T-helper 1 cell (primary cell): ENCODE data around the gene TXLNB.
A peak's percentile ranks its signal among the peaks of the same experiment; 100 is the strongest.
"Not testable (repeated sequence)": the region's sequence is repeated elsewhere in the genome, so short reads cannot be mapped to it uniquely, and the experiment has no call there.

Source experiments
- DNase-seq, 5 donors: peaks; one replicate each; pipeline ENCODE4 v3.0.0-alpha.2; 2012 to 2020

TXLNB gene

DNA sequence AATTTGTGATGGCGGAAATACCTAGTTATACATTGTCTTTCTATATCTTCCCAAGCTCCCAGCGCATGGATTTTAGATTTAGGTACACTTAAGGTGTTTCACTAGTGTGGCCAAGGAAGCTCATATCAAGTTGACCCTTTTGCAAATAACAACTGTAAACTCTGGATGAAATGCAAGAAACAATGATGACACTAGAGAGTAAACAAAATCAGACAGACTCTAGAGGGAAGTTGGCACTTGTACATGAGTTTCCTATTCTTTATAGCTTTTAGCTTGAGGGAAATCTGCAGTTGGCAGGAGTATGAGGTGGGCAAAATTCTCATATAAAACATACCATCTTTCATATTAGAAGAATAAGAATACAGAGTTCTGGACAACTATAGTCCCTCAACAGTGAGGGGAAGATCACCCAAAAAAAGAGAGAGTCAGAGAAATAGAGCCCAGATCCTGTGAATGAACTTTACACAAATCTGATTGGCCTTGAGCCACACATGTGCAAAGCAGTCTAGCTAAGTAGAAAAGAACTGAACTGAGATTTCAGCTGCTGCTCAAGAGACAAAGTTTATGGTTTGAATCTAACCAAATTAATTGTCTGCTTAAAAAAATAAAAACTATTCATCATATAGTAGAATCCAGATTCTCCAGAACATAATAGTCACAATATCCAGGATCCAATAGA is 26.1 kb downstream of the TXLNB start:
- no peak for DNase-seq

GRCh38 chr6:139262519-139263300 is 29.1 kb downstream of the TXLNB start:
- DNase-seq, result peak in 2 of 5 donors; percentile 5 to 76

GRCh38 chr6:139257821-139258398 is 33.9 kb downstream of the TXLNB start:
- DNase-seq, result peak in 1 of 5 donors; percentile 66

DNA sequence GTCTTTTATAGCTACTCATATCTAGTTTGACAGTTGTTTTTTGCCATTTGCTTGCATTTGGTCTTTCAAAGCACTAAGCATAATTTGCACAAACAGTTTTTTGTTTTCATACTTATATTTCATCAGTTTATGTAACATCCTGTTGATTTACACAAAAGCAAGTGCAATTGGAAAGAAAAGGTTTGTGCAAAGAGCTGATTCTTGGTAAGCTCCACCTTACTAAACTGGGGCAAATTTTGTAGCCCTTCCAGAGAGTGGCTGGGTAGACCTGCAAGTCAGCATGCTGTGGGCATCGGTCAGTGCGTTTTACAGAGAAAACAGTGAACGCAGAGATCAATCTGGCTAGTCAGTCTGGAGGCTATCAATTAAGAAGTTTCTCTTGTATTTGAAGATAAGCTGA is 34.5 kb downstream of the TXLNB start:
- peak in 1 of 5 donors; percentile 75 for DNase-seq

DNA sequence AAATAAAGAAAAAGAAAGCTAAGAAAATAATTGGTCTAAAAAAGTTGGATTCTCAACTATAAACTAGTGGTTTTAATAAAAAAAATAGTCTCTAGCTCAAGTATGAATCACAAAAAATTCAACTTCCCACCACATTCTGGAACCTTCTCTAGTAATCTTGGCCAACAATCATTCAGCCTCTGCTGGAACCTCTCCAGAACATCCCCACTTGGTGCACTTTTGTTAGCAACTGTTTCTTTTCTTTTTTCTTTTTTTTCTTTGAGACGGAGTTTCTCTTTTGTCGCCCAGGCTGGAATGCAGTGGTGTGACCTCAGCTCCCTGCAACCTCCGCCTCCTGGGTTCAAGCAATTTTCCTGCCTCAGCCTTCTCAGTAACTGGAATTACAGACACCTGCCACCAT is 35.7 kb downstream of the TXLNB start:
- DNase-seq, result no peak

DNA sequence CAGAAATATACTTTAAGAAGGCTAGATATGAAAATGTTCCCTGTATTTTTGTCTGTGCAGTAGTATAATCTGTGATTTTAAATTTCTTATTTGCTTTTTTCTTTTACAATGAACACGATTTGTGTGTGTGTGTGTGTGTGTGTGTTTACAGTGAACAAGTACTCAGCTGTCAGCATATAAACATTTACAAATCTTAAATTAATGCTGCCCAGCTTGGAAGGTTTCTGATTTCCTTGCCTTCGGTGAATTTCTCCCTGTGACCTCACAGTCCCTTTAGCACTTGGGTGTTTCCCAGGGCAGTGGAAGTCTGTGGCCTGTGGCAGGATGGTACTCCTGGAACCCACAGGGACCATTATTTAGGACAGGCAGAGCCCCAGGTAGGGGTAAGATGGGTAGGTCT is 37.6 kb downstream of the TXLNB start:
- no peak for DNase-seq

- DNase-seq, result no peak
Observed at GRCh38 chr6:139253656-139254055, 38.1 kb downstream of the TXLNB start.

- no peak for DNase-seq
Observed at GRCh38 chr6:139251691-139252390, 40.0 kb downstream of the TXLNB start.

DNA sequence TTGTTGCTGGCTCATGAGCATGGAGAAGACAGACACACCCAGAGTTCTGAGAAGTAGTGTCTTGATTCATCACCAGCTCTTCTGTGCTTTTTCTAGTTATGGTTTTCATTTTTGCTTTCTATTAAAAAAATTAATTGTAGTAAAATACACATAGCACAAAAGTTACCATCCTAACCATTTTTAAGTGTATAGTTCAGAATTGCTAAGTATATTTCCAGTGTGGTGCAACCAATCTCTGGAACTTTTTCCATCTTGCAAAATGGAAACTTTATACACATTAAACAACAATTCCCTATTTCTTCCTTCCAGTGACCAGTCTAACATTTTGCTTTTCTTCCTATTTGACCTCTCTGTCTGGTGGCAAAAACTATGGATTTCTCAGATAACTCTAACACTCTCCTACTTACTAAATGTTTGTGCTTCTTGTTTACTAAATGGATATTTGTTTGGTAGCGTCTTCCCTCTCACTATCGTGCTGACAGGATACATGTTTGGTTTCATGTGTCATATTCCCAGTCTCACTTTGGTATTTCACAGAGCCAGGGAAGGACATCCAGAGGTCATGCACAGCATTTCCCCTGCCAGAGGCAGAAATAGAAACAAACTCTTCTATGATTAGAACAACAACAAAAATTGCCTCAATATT is 40.6 kb downstream of the TXLNB start:
- peak in 1 of 5 donors; percentile 24 for DNase-seq

DNA sequence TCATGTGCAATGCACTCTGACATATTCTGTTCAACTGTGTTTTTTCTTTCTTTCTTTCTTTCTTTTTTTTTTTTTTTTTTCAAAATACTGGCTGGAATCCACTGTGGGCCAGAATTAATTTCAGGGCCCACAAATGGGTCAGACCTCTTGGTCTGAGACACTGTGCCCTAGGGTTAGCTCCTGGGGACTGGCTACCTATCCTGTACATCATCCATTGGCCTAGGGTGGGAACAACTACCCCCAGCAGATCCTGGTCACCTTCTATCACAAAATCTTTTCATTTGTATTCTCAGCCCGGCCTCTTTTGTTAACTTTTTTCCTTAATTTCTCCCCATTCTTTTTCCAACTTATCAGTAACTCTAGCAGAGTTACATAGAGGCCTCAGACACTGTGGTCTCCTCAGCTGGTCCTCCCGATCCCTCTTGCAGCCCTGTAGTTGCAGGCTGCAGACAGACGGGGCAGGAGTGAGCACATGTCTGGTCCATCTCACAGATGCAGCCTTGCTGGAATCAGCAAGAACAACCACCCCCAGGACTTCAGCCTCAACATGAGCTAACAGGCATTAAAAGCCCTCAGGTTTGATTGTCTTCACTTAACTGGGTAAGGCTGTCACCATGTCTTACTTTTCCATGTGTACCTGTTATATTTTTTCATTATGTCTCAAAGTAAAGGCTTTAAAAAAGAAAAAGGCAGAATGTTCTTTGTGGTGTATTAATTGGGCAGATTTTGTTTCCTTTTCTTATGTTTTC is 41.3 kb downstream of the TXLNB start:
- peak; percentile 11 to 89 (median 38) for DNase-seq

DNA sequence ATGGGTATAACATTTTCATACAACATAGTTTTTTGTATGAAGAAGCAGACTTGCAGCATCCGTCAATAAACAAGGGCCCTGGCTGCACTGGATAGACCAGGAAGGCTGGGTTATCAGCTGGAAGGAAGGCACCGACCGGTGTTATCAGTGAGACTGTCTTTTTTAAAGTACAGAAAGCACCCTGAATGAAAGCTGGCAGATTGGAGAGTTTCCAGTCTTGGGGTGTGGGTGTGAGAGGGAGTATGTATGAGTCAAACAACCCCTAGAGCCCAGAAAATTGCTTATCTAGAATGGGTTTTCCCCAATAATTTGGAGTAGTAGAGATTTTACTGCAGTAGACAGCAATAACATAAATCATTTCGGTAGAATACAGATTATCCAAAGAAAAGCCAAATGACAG is 42.4 kb downstream of the TXLNB start:
- peak in 1 of 5 donors; percentile 39 for DNase-seq

- DNase-seq, result no peak
Observed at GRCh38 chr6:139248911-139249310, 42.9 kb downstream of the TXLNB start.

- DNase-seq, result no peak
Observed at GRCh38 chr6:139247618-139248017, 44.2 kb downstream of the TXLNB start.

DNA sequence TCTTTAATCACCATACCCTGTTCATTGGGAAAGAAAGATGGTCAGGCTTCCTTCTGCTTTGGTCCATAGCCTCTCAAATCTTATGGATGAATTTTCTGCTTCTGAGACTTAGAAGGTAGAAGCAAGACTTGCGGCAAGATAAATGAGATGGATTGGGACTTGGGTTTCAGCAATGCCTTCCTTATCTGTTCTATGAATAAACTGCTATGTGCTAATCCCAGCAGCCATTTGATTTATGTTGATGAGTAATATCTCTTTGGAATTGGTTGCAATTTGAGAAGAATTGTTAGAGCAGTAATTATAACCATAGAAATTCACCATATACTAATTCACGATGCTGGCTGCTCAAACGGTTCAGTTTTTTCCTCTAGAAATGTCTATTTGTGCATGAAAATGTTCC is 48.3 kb downstream of the TXLNB start:
- DNase-seq, result no peak

- no peak for DNase-seq
Observed at GRCh38 chr6:139242457-139243240, 49.1 kb downstream of the TXLNB start.

GRCh38 chr6:139240161-139241010 is 51.4 kb downstream of the TXLNB start:
- DNase-seq, result no peak

GRCh38 chr6:139239064-139239463 is 52.7 kb downstream of the TXLNB start:
- no peak for DNase-seq

GRCh38 chr6:139236105-139236504 is 55.7 kb downstream of the TXLNB start:
- DNase-seq, result no peak

GRCh38 chr6:139235661-139236060 is 56.1 kb downstream of the TXLNB start:
- DNase-seq, result no peak

- DNase-seq, result not testable (repeated sequence)
Observed at GRCh38 chr6:139234193-139234592, 57.6 kb downstream of the TXLNB start.
